HEK293 (cell line): ENCODE data around the gene ACADM.

Source experiments
- ZBTB1 ChIP-seq: fragments of 450-650 bp; formaldehyde crosslinking; IDR thresholded peaks from 2 replicates; pipeline ENCODE4 v1.5.1; 2016; ENCODE audit warnings: missing biosample characterization, missing genetic modification characterization
- ZNF837 ChIP-seq: fragments of 450-650 bp; formaldehyde crosslinking; IDR thresholded peaks from 2 replicates; pipeline ENCODE4 v1.5.1; 2016; ENCODE audit warnings: missing biosample characterization, missing genetic modification characterization
- TF ChIP-seq, protein P1 (sequence below): fragments of 450-650 bp; formaldehyde crosslinking; IDR thresholded peaks from 2 replicates; pipeline ENCODE4 v1.5.1; 2016; ENCODE audit warnings: missing biosample characterization, missing genetic modification characterization

The ACADM gene

DNA sequence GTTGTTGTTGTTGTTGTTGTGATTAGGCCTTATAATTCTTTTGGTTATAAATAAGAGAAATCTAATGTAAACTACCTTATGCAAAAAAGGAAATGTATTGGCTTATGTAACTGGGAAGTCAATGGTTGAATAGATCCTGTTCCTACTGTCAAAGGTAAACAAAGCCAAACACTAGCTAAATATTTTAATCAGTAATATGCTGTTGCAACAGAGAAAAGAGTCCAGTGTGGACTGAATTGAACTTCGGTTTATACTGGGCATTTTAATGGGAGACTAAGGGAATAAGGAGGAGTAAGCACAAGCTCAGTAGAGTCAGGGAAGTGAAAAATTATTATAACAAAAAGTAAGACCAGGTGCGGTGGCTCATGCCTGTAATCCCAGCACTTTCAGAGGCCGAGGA is 87.6 kb downstream of the ACADM start (continued):
- TF ChIP-seq, protein P1, sequence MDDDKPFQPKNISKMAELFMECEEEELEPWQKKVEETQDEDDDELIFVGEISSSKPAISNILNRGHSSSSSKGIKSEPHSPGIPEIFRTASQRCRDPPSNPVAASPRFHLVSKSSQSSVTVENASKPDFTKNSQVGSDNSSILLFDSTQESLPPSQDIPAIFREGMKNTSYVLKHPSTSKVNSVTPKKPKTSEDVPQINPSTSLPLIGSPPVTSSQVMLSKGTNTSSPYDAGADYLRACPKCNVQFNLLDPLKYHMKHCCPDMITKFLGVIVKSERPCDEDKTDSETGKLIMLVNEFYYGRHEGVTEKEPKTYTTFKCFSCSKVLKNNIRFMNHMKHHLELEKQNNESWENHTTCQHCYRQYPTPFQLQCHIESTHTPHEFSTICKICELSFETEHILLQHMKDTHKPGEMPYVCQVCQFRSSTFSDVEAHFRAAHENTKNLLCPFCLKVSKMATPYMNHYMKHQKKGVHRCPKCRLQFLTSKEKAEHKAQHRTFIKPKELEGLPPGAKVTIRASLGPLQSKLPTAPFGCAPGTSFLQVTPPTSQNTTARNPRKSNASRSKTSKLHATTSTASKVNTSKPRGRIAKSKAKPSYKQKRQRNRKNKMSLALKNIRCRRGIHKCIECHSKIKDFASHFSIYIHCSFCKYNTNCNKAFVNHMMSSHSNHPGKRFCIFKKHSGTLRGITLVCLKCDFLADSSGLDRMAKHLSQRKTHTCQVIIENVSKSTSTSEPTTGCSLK (tag by site-specific recombination) = no peak
- TF ChIP-seq ZNF837 (tag by site-specific recombination) (no peak), ZBTB1 (no peak)
